HCT116 (cell line): ENCODE results near the gene ARPC5. TPM values are rescaled to one million over a fixed set of nuclear protein-coding genes. Genes with fewer than 3 reads are reported as not detected.

Experiments
- ATAC-seq: fragments of 200-7000 bp; cut with Tn5 transposase; 2 replicates; pipeline ENCODE4 v1.9.1; 2020; ENCODE audit warnings: mild to moderate bottlenecking, moderate library complexity
- BruUV-seq: library from RNA; stranded (reverse); fragments of 400-500 nt; replicated peaks from 2 replicates; lab custom pipeline; 2021; lab: Mats Ljungman, UMichigan
- CTCF ChIA-PET: fragments of 300-600 bp; sonication (Branson Sonifier 250); formaldehyde crosslinking; loops from one replicate; lab custom pipeline; 2021; ENCODE audit warnings: antibody characterized with exemption; lab: Charles Lee
- POLR2A ChIA-PET: fragments of 300-600, 350-600 bp; sonication (Branson Sonifier 250); formaldehyde crosslinking; loops from one replicate; lab custom pipeline; 2021; ENCODE audit warnings: antibody characterized with exemption; lab: Charles Lee
- RAD21 ChIA-PET, 2 experiments: fragments of 300-600 bp; sonication (Branson Sonifier 250); formaldehyde crosslinking; loops; one replicate each; lab custom pipeline; 2023; ENCODE audit warnings: low total read pairs in 2 of 2; ENCODE audit not compliant: uncharacterized antibody in 2 of 2, unreplicated experiment in 2 of 2, low non-redundant PET in 1 of 2; lab: Charles Lee
- DNase-seq: peaks from one replicate; pipeline ENCODE4 v3.0.0-alpha.2; 2010; ENCODE audit warnings: low read depth, low spot score
- H2AFZ ChIP-seq: fragments of 200-600 bp; shearing (Covaris generic), sonication (generic); 2 replicates; pipeline ENCODE4 v1.6.1; 2017; ENCODE audit warnings: low read depth, mixed run types, mixed read lengths, antibody characterized with exemption, low read length; ENCODE audit not compliant: poor library complexity, severe bottlenecking
- H3K27ac ChIP-seq: 2 replicates; pipeline ENCODE4 v1.5.1; 2012; ENCODE audit warnings: low read depth, low read length
- H3K27me3 ChIP-seq: fragments of 200-600 bp; sonication (generic); 2 replicates; pipeline ENCODE4 v1.6.1; 2016; ENCODE audit warnings: mixed run types, low read length, mixed read lengths; ENCODE audit not compliant: insufficient read depth
- H3K36me3 ChIP-seq, 2 experiments: fragments of 200-500 bp in 1 of 2; fragments of 200-600 bp in 1 of 2; sonication (Bioruptor generic) in 1 of 2; sonication (generic) in 1 of 2; 2 replicates each; pipeline versions ENCODE4 v1.5.1 to v1.6.1; 2014 to 2016; ENCODE audit warnings: low read length in 2 of 2, inconsistent platforms in 1 of 2, mixed read lengths in 1 of 2, mixed run types in 1 of 2; ENCODE audit not compliant: insufficient read depth in 2 of 2, control insufficient read depth in 1 of 2
- H3K4me1 ChIP-seq, 2 experiments: fragments of 200-600 bp in 1 of 2; sonication (generic) in 1 of 2; 2 replicates each; pipeline versions ENCODE4 v1.5.1 to v1.6.1; 2012 to 2017; ENCODE audit warnings: low read length in 2 of 2, inconsistent platforms in 1 of 2, mild to moderate bottlenecking in 1 of 2, mixed read lengths in 1 of 2, mixed run types in 1 of 2, moderate library complexity in 1 of 2; ENCODE audit not compliant: insufficient read depth in 2 of 2, control insufficient read depth in 1 of 2
- H3K4me2 ChIP-seq: fragments of 200-600 bp; sonication (generic); 2 replicates; pipeline ENCODE4 v1.6.1; 2017; ENCODE audit warnings: mixed run types, low read length, mixed read lengths
- H3K4me3 ChIP-seq, 2 experiments: fragments of 200-600 bp in 1 of 2; sonication (generic) in 1 of 2; replicated peaks in 1 of 2; 2 replicates each; pipeline ENCODE4 v1.5.1; 2011 to 2016; ENCODE audit warnings: low read length in 2 of 2, control low read depth in 1 of 2, low read depth in 1 of 2, mild to moderate bottlenecking in 1 of 2, mixed read lengths in 1 of 2, mixed run types in 1 of 2
- H3K79me2 ChIP-seq: fragments of 200-600 bp; sonication (generic); 2 replicates; pipeline ENCODE4 v1.6.1; 2017; ENCODE audit warnings: mild to moderate bottlenecking, mixed run types, low read length, moderate library complexity, mixed read lengths; ENCODE audit not compliant: insufficient read depth
- H3K9ac ChIP-seq: fragments of 200-600 bp; sonication (generic); 2 replicates; pipeline ENCODE4 v1.6.1; 2016; ENCODE audit warnings: low read length, mixed read lengths
- H3K9me2 ChIP-seq: fragments of 200-600 bp; sonication (generic), shearing (Covaris generic); 2 replicates; pipeline ENCODE4 v1.6.1; 2017; ENCODE audit warnings: mixed run types, mild to moderate bottlenecking, moderate library complexity; ENCODE audit not compliant: insufficient read depth
- H3K9me3 ChIP-seq, 2 experiments: fragments of 200-500 bp in 1 of 2; fragments of 200-600 bp in 1 of 2; sonication (Bioruptor generic) in 1 of 2; sonication (generic) in 1 of 2; 2 replicates each; pipeline ENCODE4 v1.6.1; 2014 to 2017; ENCODE audit warnings: low read length in 2 of 2, mixed read lengths in 2 of 2, inconsistent platforms in 1 of 2, low read depth in 1 of 2, mild to moderate bottlenecking in 1 of 2, mixed run types in 1 of 2, moderate library complexity in 1 of 2; ENCODE audit not compliant: control insufficient read depth in 1 of 2, insufficient read depth in 1 of 2
- H4K20me1 ChIP-seq: fragments of 200-600 bp; sonication (generic), shearing (Covaris generic); 2 replicates; pipeline ENCODE4 v1.6.1; 2017; ENCODE audit warnings: mixed run types, mild to moderate bottlenecking, moderate library complexity; ENCODE audit not compliant: insufficient read depth
- ATF3 ChIP-seq: IDR thresholded peaks from 2 replicates; pipeline ENCODE4 v1.6.1; 2012
- CEBPB ChIP-seq: IDR thresholded peaks from 2 replicates; pipeline ENCODE4 v1.6.1; 2012; ENCODE audit warnings: low read depth
- CTCF ChIP-seq, 3 experiments: fragments of 200-600 bp in 1 of 3; sonication (generic) in 1 of 3; IDR thresholded peaks in 2 of 3; conservative IDR thresholded peaks in 1 of 3; 2 replicates each; pipeline ENCODE4 v1.5.1; 2012 to 2017; ENCODE audit warnings: low read depth in 2 of 3, low read length in 2 of 3, antibody characterized with exemption in 1 of 3, borderline replicate concordance in 1 of 3, control low read depth in 1 of 3, mild to moderate bottlenecking in 1 of 3, mixed read lengths in 1 of 3, mixed run types in 1 of 3, moderate library complexity in 1 of 3; ENCODE audit not compliant: insufficient read depth in 1 of 3
- ELF1 ChIP-seq: IDR thresholded peaks from 2 replicates; pipeline ENCODE4 v1.6.1; 2012; ENCODE audit warnings: low read depth, borderline replicate concordance
- EZH2phosphoT487 ChIP-seq: fragments of 200-600 bp; IDR thresholded peaks from 2 replicates; pipeline ENCODE4 v1.6.1; 2018; ENCODE audit warnings: antibody characterized with exemption, borderline replicate concordance
- FOSL1 ChIP-seq: IDR thresholded peaks from 2 replicates; pipeline ENCODE4 v1.6.1; 2012; ENCODE audit warnings: low read depth
- JUND ChIP-seq: IDR thresholded peaks from 2 replicates; pipeline ENCODE4 v1.6.1; 2012
- MAX ChIP-seq: IDR thresholded peaks from 2 replicates; pipeline ENCODE4 v1.6.1; 2012
- POLR2A ChIP-seq: IDR thresholded peaks from 2 replicates; pipeline ENCODE4 v1.7.0; 2011; ENCODE audit warnings: borderline replicate concordance; ENCODE audit not compliant: insufficient read depth, insufficient read length; ENCODE audit errors: extremely low read depth
- POLR2AphosphoS5 ChIP-seq: IDR thresholded peaks from 2 replicates; pipeline ENCODE4 v1.6.1; 2011; ENCODE audit warnings: mild to moderate bottlenecking, low read depth, low read length, moderate library complexity
- RAD21 ChIP-seq: IDR thresholded peaks from 2 replicates; pipeline ENCODE4 v1.6.1; 2012; ENCODE audit warnings: low read depth, mild to moderate bottlenecking
- REST ChIP-seq: IDR thresholded peaks from 2 replicates; pipeline ENCODE4 v1.6.1; 2012; ENCODE audit warnings: low read depth
- SP1 ChIP-seq: IDR thresholded peaks from 2 replicates; pipeline ENCODE4 v1.6.1; 2012; ENCODE audit warnings: low read depth
- SRF ChIP-seq: IDR thresholded peaks from 2 replicates; pipeline ENCODE4 v1.6.1; 2012; ENCODE audit warnings: low read depth
- TCF7L2 ChIP-seq: IDR thresholded peaks from 2 replicates; pipeline ENCODE4 v1.7.0; 2011; ENCODE audit warnings: borderline replicate concordance, inconsistent platforms; ENCODE audit not compliant: insufficient read depth, insufficient read length; ENCODE audit errors: extremely low read depth
- YY1 ChIP-seq: IDR thresholded peaks from 2 replicates; pipeline ENCODE4 v1.6.1; 2011; ENCODE audit warnings: low read length, low read depth, moderate library complexity, mild to moderate bottlenecking; ENCODE audit not compliant: insufficient replicate concordance; ENCODE audit errors: extremely low read depth
- ZBTB33 ChIP-seq: IDR thresholded peaks from 2 replicates; pipeline ENCODE4 v1.6.1; 2011; ENCODE audit warnings: mild to moderate bottlenecking, low read length, moderate library complexity; ENCODE audit not compliant: insufficient replicate concordance; ENCODE audit errors: extremely low read depth
- ZNF274 ChIP-seq: fragments of 200-500 bp; sonication (Bioruptor generic); IDR thresholded peaks from 2 replicates; pipeline ENCODE4 v1.6.1; 2014; ENCODE audit warnings: mild to moderate bottlenecking, low read depth, low read length, inconsistent platforms
- intact Hi-C: fragments of 100-400 bp; cut with micrococcal nuclease; formaldehyde crosslinking; loops from 2 replicates; pipeline ENCODE4 v1.10.0; 2022
- total RNA-seq: library from RNA; stranded (reverse); gene quantifications from one replicate; pipeline ENCODE4 v1.2.1, GENCODE V29; 2021; ENCODE audit not compliant: unreplicated experiment

ARPC5 gene
- total RNA-seq, 1 experiment from 2014 or later: 71.5 TPM

- TF ChIP-seq CTCF (IDR thresholded peaks at IDR 0.05 in 2 of 3, conservative IDR thresholded peaks at IDR 0.05 in 1 of 3; ENCODE audit: borderline replicate concordance in 1 of 3, insufficient read depth in 1 of 3, low read depth in 2 of 3, low read length in 2 of 3) (no peak), POLR2AphosphoS5 (no peak), TCF7L2 (no peak), YY1 (no peak), POLR2A (no peak), REST (no peak), JUND (no peak), SP1 (no peak), ZNF274 (no peak), RAD21 (no peak), ZBTB33 (no peak), SRF (no peak), EZH2phosphoT487 (no peak), CEBPB (no peak), ATF3 (no peak), FOSL1 (no peak), ELF1 (no peak), MAX (no peak)
- ChIA-PET POLR2A (no interaction called here), RAD21 (no interaction called here), CTCF (interaction anchor here (1.1 kb wide), 1 partner anchor 12 kb away, joined by 3 read pairs; no protein-coding TSS in a partner anchor)
- no peak overlapping the region for H3K9ac ChIP-seq
- no peaks in the 10 kb centered on the region for H3K79me2 ChIP-seq
- H3K4me2 ChIP-seq: no peak overlapping the region
- no peak overlapping the region for H3K4me3 ChIP-seq
- intact Hi-C loops: no loop called here
- H2AFZ ChIP-seq: no peak overlapping the region
- H3K27ac ChIP-seq: no peak overlapping the region
- no peaks in the 10 kb centered on the region for H3K9me2 ChIP-seq
- H3K9me3 ChIP-seq: no peaks in the 10 kb centered on the region
- no peak for ATAC-seq
- no peaks in the 10 kb centered on the region for H3K27me3 ChIP-seq
- DNase-seq: no peak
- no peaks in the 10 kb centered on the region for H3K36me3 ChIP-seq
- no TSS peak for BruUV-seq
- H4K20me1 ChIP-seq: no peaks in the 10 kb centered on the region
- H3K4me1 ChIP-seq: peaks cover 0 to 14% of the 10 kb centered on the region in 2 experiments; a peak in 1 of 4 replicates
Measured at GRCh38 chr1:183589874-183590243, 45.7 kb downstream of the ARPC5 start.
